ENCODE data around the gene MYO9A.

The MYO9A gene

GRCh38 chr15:72118017-72118978 lies at the start of gene MYO9A, which contains the start of gene SENP8:
Gene MYO9A, minus strand, starts transcription at chr15:72118150. Its CDS starts 71,587 bp downstream, at chr15:72046563.
Gene SENP8, plus strand, starts transcription at chr15:72118403. Its CDS starts 21,221 bp downstream, at chr15:72139624.
- peak; percentile 99 for DNase-seq

GRCh38 chr15:72167445-72167844 lies 49.5 kb upstream of the MYO9A start:
- no peak for DNase-seq

GRCh38 chr15:72166716-72167417 lies 48.9 kb upstream of the MYO9A start:
- DNase-seq, result no peak

GRCh38 chr15:72163719-72164118 lies 45.8 kb upstream of the MYO9A start:
- no peak for DNase-seq

GRCh38 chr15:72162569-72162968 lies 44.6 kb upstream of the MYO9A start:
- DNase-seq, result no peak

GRCh38 chr15:72161361-72162132 lies 43.6 kb upstream of the MYO9A start:
- DNase-seq, result no peak

- DNase-seq, result no peak
Measured at GRCh38 chr15:72160696-72161245, 42.8 kb upstream of the MYO9A start.

- DNase-seq, result no peak
Measured at GRCh38 chr15:72156928-72157327, 39.0 kb upstream of the MYO9A start.

GRCh38 chr15:72155635-72156616 lies 38.0 kb upstream of the MYO9A start:
- peak; percentile 81 to 85 for DNase-seq

- DNase-seq, result no peak
Measured at GRCh38 chr15:72155003-72155621, 37.2 kb upstream of the MYO9A start.

GRCh38 chr15:72154316-72154715 lies 36.4 kb upstream of the MYO9A start:
- no peak for DNase-seq

- no peak for DNase-seq
Measured at GRCh38 chr15:72153269-72154000, 35.5 kb upstream of the MYO9A start.

- DNase-seq, result no peak
Measured at GRCh38 chr15:72147418-72147817, 29.5 kb upstream of the MYO9A start.

- no peak for DNase-seq
Measured at GRCh38 chr15:72146934-72147333, 29.0 kb upstream of the MYO9A start.

- no peak for DNase-seq
Measured at GRCh38 chr15:72146221-72146620, 28.3 kb upstream of the MYO9A start.

GRCh38 chr15:72141171-72142084 lies 23.5 kb upstream of the MYO9A start:
- no peak for DNase-seq

- no peak for DNase-seq
Measured at GRCh38 chr15:72140088-72140487, 22.1 kb upstream of the MYO9A start.

GRCh38 chr15:72139667-72140066 lies 21.7 kb upstream of the MYO9A start:
- DNase-seq, result no peak
